ENCODE measurements around the gene TMEM209.

DNA sequence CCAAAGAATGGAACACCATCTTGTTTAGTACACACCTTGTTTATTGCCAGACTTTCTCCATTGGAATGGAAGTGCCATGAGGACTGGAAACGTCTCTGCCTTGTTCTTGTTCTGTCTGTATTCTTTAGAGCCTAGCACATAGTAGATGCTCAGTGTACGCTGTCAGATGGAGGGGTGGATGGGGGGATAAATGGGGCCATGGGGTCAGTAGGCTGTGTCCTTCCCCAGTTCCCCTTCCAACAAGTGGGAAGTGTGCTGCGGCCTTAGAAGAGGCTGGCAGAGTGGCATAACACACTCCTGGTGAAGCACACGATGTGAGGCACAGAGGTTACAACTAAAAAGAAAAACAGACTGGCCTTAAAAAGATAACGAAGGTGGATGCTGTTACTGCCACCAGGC lies 61.9 kb downstream of the TMEM209 start:
- TF ChIP-seq, protein P1, sequence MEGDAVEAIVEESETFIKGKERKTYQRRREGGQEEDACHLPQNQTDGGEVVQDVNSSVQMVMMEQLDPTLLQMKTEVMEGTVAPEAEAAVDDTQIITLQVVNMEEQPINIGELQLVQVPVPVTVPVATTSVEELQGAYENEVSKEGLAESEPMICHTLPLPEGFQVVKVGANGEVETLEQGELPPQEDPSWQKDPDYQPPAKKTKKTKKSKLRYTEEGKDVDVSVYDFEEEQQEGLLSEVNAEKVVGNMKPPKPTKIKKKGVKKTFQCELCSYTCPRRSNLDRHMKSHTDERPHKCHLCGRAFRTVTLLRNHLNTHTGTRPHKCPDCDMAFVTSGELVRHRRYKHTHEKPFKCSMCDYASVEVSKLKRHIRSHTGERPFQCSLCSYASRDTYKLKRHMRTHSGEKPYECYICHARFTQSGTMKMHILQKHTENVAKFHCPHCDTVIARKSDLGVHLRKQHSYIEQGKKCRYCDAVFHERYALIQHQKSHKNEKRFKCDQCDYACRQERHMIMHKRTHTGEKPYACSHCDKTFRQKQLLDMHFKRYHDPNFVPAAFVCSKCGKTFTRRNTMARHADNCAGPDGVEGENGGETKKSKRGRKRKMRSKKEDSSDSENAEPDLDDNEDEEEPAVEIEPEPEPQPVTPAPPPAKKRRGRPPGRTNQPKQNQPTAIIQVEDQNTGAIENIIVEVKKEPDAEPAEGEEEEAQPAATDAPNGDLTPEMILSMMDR (IDR thresholded peaks at IDR 0.05) = no peak
- TF ChIP-seq POLR2AphosphoS5 (IDR thresholded peaks at IDR 0.05; ENCODE audit: insufficient read depth in 1 of 2, low read depth in 1 of 2) (no peak), POLR2A (IDR thresholded peaks at IDR 0.05) (no peak)

Measured in vagina (tissue), 2 donors.